Posterior cingulate gyrus (tissue), 11 donors: ENCODE data around the gene CABLES2.

ENCODE experiments used
- DNase-seq, 10 donors: peaks; one replicate each; pipeline versions ENCODE4 v3.0.0 to v3.0.0-alpha.2; 2020 to 2021; ENCODE audit warnings: mixed read lengths in 3 of 10
- intact Hi-C: fragments of 100-400 bp; cut with DNase I; formaldehyde crosslinking; loops from one replicate; pipeline ENCODE4 v1.15.1; 2023

CABLES2 gene

GRCh38 chr20:62354031-62354808 lies 52.9 kb downstream of the CABLES2 start:
- DNase-seq = no peak
- intact Hi-C loops = no loop called here

DNA sequence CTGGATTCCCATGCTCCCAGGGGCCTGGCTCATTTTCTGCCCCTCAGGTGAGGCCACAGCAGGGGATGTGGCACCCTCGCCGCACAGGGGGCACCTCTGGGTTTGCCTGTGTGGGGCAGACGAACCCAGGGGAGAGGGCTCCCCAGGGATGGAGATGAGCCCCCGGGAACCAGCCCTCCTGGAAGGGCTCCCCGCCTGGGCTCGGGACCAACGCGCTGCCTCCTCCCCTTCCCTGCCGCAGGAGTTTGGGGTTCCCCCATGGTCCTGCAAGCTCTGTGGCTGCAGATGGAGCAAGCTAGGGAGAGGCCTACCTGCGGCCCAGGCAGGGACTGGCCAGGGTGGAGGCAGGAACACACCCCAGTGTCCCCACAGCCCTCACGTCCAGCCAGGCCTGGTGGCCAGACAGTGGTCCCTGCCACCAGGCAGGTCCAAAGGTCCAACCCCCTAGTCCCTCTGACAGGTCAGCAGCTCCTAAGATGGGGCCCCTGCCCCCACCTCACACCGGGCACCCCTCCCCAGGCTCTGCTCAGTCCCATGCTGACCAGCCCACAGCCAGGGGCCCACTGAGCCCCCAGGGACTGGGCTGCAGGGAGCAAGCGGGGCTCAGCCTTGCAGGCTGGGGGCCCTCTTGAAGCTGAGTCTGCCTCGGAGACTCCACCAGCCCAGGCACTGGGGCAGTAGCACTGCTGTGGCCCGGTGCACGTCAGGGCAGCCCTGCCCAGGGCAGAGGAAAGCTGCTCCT lies 53.6 kb downstream of the CABLES2 start:
- intact Hi-C loops = no loop called here
- no peak for DNase-seq

- DNase-seq = peak; percentile 68 to 96 (median 77)
- intact Hi-C loops = no loop called here
Measured at GRCh38 chr20:62352402-62353288, 54.4 kb downstream of the CABLES2 start.

GRCh38 chr20:62351469-62352401 lies 55.4 kb downstream of the CABLES2 start:
- DNase-seq = no peak
- intact Hi-C loops = no loop called here

DNA sequence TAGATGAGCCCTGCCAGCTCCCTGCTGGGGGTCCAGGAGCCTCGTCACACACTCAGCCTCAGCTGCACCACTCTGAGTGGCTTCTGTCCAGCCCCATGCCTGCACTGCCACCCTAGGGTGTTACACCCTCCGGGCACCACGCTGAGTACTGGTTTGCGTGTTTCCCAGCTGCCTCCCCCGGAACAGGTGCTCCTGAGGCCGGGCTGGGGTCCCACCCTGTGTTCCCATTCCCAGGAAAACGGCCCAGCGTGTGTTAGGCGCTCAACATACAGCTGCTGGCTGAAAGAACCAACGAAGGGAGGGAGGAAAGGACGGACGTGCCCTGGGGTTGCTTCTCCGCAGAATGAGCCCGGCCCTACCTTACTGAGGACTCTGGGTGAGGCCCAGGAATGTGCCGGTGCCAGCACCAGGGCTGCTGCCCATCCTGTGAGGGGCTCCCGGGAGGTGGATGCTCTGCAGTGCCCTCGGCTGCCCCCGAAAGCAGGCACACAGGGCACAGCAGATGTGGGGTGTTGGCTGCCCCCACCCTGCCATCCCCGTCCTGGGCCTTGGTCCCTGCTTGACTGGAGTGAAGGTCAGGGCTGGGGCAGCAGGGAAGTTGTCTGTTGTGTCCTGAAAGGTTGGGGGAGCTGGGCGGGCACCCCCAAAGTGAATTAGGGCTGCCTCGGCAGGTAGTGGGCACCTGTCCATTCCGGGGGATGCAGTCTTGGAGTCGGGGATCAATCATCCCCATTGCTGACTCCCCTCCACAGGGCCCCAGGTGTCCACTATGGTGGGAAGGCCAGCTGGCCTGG lies 56.3 kb downstream of the CABLES2 start:
- DNase-seq = no peak
- intact Hi-C loops = no loop called here

DNA sequence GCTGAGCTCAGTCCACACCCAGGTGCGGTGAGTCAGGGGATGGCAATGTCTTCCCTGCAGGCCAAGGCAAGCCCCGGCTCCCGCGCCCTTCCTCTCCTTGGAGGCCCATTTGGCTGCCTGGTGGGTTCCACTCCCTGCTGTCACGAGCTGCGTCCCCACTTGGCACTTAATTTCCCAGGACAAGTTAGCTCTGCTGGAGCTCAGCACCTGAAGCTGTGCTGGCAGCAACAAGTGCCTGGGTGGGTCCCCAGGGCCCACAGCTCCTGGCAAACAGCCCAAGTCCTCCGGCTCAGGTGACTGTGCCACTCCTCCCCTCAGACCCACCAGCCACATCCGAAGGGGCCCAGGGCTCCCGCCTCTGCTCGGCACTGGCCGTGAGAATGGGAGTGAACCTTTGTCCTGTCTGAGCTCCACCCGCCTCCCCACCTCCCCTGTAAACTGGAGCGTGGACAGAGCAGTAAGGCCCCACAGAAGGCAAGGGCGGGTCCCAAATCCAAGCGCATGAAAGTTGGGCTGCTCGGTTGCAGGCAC lies 56.9 kb downstream of the CABLES2 start:
- no peak for DNase-seq
- intact Hi-C loops = no loop called here

DNA sequence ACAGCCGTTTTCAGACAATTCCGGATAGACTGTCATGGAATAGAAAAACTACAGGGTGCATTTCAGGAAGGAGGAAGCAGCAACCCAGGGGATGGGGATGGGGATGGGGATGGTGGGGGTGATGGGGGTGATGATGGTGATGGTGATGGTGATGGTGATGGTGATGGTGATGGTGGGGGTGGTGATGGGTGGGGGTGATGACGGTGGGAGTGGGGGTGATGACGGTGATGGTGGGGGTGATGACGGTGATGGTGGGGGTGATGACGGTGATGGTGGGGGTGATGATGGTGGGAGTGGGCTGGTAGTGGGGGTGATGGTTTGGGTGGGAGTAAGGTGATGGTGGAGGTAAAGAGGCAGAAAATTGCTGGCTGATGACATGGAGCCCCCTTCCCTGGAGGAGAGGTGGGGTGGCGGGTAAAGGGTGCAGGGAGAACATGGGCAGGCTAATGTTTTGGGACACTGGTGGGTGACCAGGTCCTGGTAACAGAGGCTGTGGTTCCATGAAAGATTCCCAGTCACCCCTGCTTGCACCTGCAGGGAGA lies 57.5 kb downstream of the CABLES2 start:
- DNase-seq = no peak
- intact Hi-C loops = no loop called here

DNA sequence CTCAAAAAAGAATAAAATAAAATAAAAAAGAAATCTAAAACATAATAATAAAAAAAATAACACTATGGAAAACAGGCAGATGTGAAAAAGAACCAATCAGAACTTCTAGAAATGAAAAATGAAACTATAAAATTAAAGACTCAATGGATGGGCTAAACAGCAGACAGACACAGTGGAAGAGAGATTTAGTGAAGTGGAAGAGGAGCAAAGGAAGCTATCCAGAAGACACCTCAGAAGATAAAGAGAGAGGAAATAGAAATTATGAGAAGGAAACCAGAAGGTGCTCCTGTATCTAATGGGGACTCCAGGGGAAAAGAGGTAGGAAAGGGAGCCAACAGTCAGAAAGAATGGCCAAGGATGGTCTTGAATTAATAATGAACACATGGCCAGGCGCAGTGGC lies 58.5 kb downstream of the CABLES2 start:
- DNase-seq = no peak
- intact Hi-C loops = no loop called here

- no peak for DNase-seq
- intact Hi-C loops = no loop called here
Measured at GRCh38 chr20:62347445-62347844, 59.6 kb downstream of the CABLES2 start.

- intact Hi-C loops = no loop called here
- no peak for DNase-seq
Measured at GRCh38 chr20:62347151-62347404, 60.0 kb downstream of the CABLES2 start.

- intact Hi-C loops = no loop called here
- no peak for DNase-seq
Measured at GRCh38 chr20:62346398-62347150, 60.5 kb downstream of the CABLES2 start.

DNA sequence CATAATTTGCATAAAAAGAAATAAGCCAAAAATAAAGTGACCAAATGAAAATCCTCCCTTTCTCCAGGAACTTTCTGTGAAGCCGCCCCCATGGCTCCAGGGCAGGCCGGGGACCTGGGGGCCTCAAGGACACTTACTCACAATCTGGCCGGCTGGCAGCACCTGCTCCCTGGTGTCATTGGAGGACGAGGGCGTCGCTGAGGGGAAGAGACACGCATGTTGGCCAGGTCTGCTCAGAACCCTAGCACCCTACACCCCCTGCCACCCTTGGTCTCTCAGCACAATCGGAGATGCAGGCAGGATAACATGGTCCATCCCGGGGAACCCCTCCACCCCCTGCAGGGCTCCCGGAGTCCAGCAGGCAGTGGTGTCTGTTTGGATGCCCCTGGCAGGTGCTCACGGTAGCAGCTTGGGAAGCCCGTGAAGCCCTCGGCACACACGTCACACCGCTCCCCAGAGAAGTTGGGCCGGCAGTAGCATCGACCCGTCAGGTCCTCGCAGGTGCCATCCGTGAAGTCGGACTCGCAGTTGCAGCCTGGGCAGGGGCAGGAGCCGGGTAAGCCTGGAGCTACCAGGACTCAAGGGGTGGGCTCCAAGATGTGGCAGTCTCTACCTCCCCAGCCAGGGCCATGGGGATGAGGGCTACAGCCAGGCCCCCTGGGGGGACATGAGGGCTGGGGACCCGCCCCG lies 61.3 kb downstream of the CABLES2 start:
- no peak for DNase-seq
- intact Hi-C loops = no loop called here

DNA sequence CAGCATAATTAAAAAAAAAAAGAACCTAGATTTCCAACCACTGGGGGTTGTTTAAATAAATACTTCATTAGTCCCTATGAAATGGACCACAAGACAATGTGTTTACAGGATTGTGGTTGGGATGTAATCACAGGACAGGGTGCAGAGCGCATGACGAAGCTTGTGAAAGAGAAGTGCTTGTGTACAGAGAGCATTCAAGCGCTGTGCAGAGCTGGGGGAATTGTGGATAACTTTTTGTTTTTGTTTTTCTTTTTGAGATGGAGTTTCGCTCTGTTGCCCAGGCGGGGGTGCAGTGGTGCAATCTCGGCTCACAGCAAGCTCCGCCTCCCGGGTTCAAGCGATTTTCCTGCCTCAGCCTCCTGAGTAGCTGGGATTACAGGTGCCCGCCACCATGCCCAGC lies 62.3 kb downstream of the CABLES2 start:
- no peak for DNase-seq
- intact Hi-C loops = no loop called here

- intact Hi-C loops = no loop called here
Measured at GRCh38 chr20:62344092-62344491, 63.0 kb downstream of the CABLES2 start.

GRCh38 chr20:62342910-62343309 lies 64.2 kb downstream of the CABLES2 start:
- intact Hi-C loops = no loop called here
- no peak for DNase-seq

More at GRCh38 chr20:62344092-62344491, 63.0 kb downstream of the CABLES2 start:
- DNase-seq = no peak

GRCh38 chr20:62339647-62340062 lies 67.4 kb downstream of the CABLES2 start:
- DNase-seq = no peak
- intact Hi-C loops = no loop called here
